HFFc6 (cell line): ENCODE data around the gene TKTL1. TPM values are rescaled to one million over a fixed set of nuclear protein-coding genes. Genes with fewer than 3 reads are reported as not detected.

Source experiments
- DNase-seq: peaks from one replicate; pipeline ENCODE4 v3.0.0-alpha.2; 2018
- H3K27ac Mint-ChIP-seq: 2 replicates; pipeline ENCODE4 v1.8.0; 2020; ENCODE audit warnings: mild to moderate bottlenecking, mixed read lengths
- H3K27me3 Mint-ChIP-seq: 2 replicates; pipeline ENCODE4 v1.8.0; 2021; ENCODE audit warnings: mild to moderate bottlenecking, moderate library complexity, mixed read lengths; ENCODE audit not compliant: insufficient read depth
- H3K36me3 Mint-ChIP-seq: 2 replicates; pipeline ENCODE4 v1.8.0; 2021; ENCODE audit warnings: low read depth, mixed read lengths
- H3K4me1 Mint-ChIP-seq: 2 replicates; pipeline ENCODE4 v1.8.0; 2020; ENCODE audit warnings: low read depth, mixed read lengths
- H3K4me3 Mint-ChIP-seq: 2 replicates; pipeline ENCODE4 v1.8.0; 2020; ENCODE audit warnings: mild to moderate bottlenecking, moderate library complexity, mixed read lengths
- H3K9me3 Mint-ChIP-seq: 2 replicates; pipeline ENCODE4 v1.8.0; 2020; ENCODE audit warnings: mild to moderate bottlenecking, mixed read lengths
- CTCF ChIP-seq: fragments of 200-600 bp; sonication (generic); IDR thresholded peaks from 2 replicates; pipeline ENCODE4 v1.5.0; 2021; ENCODE audit warnings: antibody characterized with exemption, mild to moderate bottlenecking
- total RNA-seq, 6 experiments: library from RNA; stranded (reverse); fragmentation: NEBNext Ultra II Directional; extraction: Animal tissue kit (Norgen Biotek cat#: 25700); gene quantifications; 2 replicates in 1 of 6; 3 replicates in 5 of 6; pipeline ENCODE4 v1.2.3, GENCODE V29; 2021

TKTL1 gene
- total RNA-seq, 6 experiments from 2014 or later, result not detected

- H3K9me3 Mint-ChIP-seq, result no peaks in the 10 kb centered on the region
- H3K27me3 Mint-ChIP-seq, result peaks cover 12% of the 10 kb centered on the region
- no peak for TF ChIP-seq CTCF
- H3K4me1 Mint-ChIP-seq, result no peaks in the 10 kb centered on the region
- no peak for DNase-seq
- peaks cover 4% of the 10 kb centered on the region; the same call in 1 of the 2 replicates for H3K36me3 Mint-ChIP-seq
- H3K27ac Mint-ChIP-seq, result no peak overlapping the region
- no peak overlapping the region for H3K4me3 Mint-ChIP-seq
Observed at GRCh38 chrX:154355094-154355775, 59.6 kb downstream of the TKTL1 start.

GRCh38 chrX:154355776-154356140 is 60.2 kb downstream of the TKTL1 start:
- no peaks in the 10 kb centered on the region for H3K9me3 Mint-ChIP-seq
- no peak overlapping the region for H3K4me3 Mint-ChIP-seq
- H3K36me3 Mint-ChIP-seq, result peaks cover 4% of the 10 kb centered on the region; the same call in 1 of the 2 replicates
- peaks cover 12% of the 10 kb centered on the region for H3K27me3 Mint-ChIP-seq
- H3K4me1 Mint-ChIP-seq, result no peaks in the 10 kb centered on the region
- H3K27ac Mint-ChIP-seq, result no peak overlapping the region
- no peak for DNase-seq
- TF ChIP-seq CTCF, result no peak

DNA sequence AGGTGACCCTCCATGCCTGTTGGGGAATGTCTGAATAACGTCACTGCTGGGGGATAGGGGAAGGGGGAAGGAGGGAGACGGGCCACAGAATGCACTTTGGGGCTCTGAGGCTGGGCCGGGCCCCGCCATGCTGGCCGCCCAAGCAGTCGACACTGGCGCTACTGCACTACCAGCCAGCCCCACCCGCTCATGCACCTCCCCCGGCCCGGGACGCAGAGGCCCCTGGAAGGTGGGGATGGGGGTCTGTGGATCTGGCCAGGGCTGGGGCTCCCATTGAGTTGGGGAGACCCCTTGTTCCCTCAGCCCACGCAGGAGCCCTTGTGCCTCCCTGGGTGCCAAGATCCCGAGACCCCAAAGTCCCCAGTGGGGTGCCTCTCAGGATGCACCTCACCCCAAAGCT is 61.0 kb downstream of the TKTL1 start:
- Mint-ChIP-seq H3K4me1 (no peaks in the 10 kb centered on the region), H3K36me3 (peaks cover 4% of the 10 kb centered on the region; the same call in 1 of the 2 replicates), H3K9me3 (no peaks in the 10 kb centered on the region), H3K4me3 (no peak overlapping the region), H3K27me3 (peaks cover 16% of the 10 kb centered on the region), H3K27ac (peak overlapping the region; percentile 56)
- no peak for TF ChIP-seq CTCF
- no peak for DNase-seq

DNA sequence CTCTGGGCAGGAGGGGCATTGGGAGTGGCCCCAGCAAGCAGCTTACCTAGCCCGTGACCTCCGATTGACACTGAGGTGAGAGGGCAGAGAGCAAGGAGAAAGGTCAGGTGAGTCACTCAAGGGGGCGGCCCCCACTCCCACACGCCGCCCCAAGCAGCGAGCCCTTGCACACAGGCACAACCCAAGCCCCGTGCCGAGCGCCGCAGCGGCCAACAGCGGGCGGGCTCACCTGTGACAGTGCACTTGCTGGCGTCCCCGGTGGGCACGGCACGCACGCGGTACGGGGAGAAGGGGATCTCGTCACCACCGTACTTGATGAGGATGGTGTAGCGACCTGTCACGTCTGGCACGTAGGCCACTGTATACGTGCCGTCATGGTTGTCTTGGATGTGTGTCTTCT is 61.6 kb downstream of the TKTL1 start:
- DNase-seq, result no peak
- no peak overlapping the region; the same call in 1 of the 2 replicates for H3K27ac Mint-ChIP-seq
- H3K27me3 Mint-ChIP-seq, result peaks cover 14% of the 10 kb centered on the region
- no peak for TF ChIP-seq CTCF
- H3K36me3 Mint-ChIP-seq, result peaks cover 4% of the 10 kb centered on the region; the same call in 1 of the 2 replicates
- no peaks in the 10 kb centered on the region for H3K9me3 Mint-ChIP-seq
- no peaks in the 10 kb centered on the region for H3K4me1 Mint-ChIP-seq
- no peak overlapping the region for H3K4me3 Mint-ChIP-seq

DNA sequence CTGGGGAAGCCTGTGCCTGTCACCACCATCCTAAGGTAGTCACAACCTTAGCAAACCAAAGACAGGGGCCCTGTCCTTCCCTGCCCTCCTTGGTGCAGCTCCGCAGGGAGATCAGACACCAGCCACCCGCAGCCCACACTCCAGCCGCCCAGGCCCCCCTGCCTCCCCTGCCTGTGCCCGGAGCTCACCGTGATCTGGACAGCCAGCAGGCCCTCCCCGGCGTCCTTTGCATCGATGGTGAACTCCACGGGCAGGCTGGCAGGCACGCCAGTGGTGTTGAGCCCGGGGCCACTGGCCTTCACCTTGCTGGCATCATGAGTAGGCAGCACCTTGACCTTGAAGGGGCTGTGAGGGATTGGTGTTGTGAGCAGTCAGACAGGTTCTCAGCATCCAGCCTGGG is 62.4 kb downstream of the TKTL1 start:
- Mint-ChIP-seq H3K4me3 (no peak overlapping the region), H3K36me3 (peaks cover 8% of the 10 kb centered on the region; the same call in 1 of the 2 replicates), H3K4me1 (peaks cover 5% of the 10 kb centered on the region; the same call in 1 of the 2 replicates), H3K9me3 (no peaks in the 10 kb centered on the region), H3K27ac (no peak overlapping the region), H3K27me3 (peaks cover 14% of the 10 kb centered on the region)
- DNase-seq, result no peak
- no peak for TF ChIP-seq CTCF
